Medulla oblongata (tissue), 1 donor: ENCODE results near the gene ST8SIA5.
A peak's percentile ranks its signal among the peaks of the same experiment; 100 is the strongest.

Experiments used
- DNase-seq: peaks from one replicate; pipeline ENCODE4 v3.0.0-alpha.2; 2015; ENCODE audit errors: extremely low spot score

The ST8SIA5 gene

DNA sequence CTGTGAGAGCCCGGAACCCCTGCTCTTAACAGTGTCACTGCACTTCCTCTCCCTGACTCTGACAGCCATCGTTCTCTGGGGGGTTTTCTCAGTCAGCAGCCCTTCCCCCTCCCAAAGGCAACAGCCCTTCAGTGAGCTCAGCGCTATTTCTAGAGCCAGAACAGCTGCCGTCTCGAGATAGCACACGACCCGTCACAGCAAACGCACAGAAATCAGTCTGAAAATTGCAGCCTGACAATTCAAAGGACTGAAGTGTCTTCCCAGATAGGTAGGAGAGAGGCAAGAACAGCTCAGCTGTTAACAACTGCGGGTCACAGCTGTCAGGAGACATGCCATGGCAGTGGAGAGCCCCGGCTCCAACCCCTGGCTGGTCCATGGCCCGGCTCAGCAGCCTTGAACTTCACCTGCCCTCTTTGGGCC, 45.4 kb downstream of the ST8SIA5 start:
- DNase-seq: no peak

DNA sequence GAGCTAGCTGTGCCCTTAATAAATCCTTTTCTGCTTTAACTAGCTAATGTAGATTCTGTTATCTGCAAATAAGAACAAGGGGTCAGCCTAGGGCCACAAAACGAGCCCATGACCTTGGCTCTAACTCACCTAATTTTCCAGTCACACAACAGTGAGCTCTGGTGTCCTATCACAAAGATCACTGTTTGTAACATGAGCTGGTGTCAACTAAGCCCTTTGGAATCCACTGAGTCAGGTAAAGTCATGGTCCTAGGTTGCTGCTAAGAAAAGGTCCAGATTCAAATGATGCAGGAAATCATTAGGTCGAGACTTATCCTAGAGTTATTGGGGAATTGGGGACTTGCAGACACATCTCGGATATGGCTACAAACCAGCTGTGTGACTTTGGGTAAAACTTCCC, 49.9 kb downstream of the ST8SIA5 start:
- no peak for DNase-seq

DNA sequence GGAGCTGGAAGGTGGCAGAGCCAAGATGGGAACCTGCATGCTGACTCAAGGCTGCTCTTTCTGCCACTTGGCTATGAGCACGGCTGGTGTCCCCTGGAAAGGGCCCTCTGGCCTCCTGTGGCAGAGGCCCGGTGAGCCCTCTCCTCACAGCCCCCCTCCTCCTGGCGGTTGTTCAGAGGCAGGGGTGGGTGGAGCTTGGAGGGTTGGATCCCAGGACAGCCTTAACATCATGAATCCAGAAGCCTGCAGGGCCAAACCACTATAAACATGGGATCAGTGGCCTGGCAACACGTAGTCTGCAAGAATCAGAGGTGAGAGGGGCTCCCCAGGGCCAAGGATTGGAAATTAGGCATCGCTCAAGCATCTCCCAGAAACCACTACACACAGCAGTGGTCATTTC, 51.3 kb downstream of the ST8SIA5 start:
- no peak for DNase-seq

DNA sequence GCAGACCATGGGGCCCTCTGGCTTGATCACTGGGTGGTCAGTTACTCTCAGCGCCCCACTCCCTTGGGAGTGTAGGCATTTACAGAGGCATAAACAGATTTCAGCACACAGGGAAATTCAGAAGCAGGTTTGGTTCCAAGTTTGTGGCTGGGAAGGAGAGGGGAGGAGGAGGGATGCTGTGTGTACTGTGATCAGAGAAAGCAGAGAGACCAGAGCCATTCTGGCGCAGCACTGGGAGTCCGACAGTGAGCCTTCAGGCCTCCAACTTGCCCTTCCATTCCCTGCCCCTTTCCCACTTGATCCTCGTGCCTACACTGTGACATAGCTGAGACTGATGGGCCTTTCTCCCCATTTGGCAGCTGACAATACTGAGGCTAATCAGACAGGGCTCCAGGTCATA, 52.0 kb downstream of the ST8SIA5 start:
- no peak for DNase-seq

DNA sequence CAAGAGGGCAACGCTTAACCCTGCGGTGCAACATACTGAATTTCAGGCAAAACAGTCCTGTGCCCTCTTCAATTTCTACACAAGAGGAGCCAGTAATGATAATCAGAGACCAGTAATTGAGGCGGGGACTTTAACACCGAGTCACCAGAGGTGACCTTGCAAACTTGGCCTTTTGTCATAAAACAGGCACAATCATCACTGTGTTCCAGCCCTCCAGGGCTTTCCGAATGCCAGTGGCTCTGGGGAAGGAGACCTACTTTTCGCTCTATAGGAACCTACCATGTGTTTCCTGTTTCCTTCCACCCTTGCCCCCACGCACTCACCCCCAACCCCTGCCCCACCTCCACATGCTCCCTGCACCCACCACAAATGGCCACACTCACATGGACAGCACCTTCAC, 52.7 kb downstream of the ST8SIA5 start:
- DNase-seq: no peak

DNA sequence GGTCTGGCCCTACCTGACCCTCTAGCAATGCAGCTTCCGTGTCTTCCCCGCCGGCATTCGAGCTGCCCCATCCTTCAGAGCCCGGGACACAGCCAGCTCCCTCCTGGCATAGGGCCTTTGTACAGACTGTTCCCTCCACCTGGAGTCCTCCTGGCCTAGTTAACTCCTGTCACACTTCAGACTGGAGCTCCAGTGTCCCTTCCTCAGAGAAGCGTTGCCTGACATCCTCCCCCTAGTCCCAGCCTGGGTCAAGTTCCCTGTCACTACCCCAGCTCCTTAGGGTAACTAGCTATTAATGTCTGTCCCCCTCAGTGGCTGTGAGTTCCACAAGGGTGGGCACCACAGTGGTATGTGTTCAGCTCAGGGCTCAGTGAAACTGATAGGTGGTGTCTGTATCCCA, 54.4 kb downstream of the ST8SIA5 start:
- DNase-seq: no peak

DNA sequence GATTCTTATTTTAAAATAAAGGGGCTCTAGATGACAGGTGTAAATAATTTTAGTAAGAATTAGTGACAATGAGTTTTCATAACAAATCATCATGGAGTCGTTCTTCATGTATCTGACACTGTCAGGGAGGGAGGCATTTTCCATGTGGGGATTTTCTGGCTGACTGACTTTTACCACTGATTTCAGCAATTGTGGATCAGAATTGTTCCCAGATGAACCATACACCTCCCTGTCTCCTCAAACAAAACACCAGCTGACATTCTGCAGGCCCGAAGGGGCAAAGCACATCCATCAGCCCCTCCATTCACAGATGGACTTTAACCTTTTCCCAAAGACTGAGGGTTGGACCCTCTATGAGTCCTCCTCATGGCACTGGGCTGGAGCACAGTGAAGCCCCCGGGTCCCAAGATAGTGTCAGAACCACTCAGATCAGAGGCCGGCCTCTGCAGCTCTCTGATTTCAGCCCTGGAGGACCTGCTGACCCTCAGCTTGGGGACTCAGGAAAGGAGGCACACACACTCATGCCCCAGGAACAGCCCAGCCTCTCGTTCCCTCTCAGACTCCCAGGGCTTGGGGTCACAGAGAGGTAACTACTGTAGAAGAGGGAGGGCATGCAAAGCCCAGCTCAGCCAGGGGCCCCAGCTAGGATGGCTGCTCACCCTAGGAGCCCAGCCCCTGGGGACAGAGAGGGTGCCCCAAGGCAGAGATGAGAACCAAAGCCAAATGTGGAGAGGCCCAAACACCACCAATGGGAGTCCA, 56.6 kb downstream of the ST8SIA5 start:
- no peak for DNase-seq

DNA sequence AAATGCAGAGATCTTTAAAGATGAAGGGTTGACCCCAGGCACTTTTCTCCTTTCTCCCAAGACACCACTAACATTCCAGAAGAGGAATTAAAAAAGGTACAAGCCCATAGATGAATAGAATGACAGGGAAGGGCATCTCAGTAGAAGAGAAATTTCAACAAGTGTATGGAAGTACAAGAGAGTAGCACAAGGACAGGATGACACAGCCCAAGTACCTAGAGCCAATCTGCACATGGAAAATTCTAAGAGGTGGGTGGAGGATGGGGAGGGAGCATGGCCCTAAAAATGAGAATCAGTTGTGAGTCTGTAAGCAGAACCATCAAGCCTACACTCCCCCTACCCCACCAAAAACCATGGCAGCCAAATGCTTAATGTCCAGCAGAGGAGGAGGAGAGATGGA, 60.2 kb downstream of the ST8SIA5 start:
- no peak for DNase-seq

DNA sequence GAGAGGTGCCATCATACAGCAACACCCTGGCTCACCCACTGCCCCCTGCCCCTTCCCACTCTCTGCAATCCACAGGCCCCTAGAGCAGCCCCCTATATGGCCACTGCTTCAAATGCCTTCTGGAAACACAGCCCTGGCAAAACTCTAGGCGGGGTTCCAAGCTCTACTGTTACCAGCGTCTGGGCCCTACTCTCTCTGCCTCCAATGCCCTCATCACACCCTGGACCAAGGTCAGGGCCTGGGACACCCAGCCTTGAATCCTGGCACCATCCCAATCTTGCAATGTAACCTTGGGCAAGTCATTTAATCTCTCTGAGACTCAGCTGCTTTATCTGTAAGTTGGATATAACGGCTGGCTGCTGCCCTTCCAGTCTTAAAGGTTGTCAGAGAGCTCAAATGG, 60.6 kb downstream of the ST8SIA5 start:
- no peak for DNase-seq

DNA sequence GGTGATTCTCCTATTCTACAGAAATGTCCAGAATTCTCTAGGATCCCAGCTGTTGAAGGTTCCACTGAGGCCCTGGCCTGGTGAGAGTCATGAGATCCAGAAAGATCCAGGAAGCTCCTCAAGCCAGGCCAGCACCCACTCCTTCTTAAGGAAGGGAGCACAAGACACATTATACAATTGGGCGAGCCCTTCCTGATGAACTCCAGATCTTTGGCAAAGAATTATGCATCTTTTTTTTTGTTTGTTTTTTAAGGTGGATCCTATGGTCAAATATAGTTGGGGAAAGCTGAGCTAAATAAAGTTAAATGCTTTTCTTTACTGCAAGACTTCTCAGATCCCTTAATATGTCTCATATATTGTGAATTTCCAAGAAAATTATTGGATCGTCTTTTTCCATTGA, 62.9 kb downstream of the ST8SIA5 start:
- no peak for DNase-seq

DNA sequence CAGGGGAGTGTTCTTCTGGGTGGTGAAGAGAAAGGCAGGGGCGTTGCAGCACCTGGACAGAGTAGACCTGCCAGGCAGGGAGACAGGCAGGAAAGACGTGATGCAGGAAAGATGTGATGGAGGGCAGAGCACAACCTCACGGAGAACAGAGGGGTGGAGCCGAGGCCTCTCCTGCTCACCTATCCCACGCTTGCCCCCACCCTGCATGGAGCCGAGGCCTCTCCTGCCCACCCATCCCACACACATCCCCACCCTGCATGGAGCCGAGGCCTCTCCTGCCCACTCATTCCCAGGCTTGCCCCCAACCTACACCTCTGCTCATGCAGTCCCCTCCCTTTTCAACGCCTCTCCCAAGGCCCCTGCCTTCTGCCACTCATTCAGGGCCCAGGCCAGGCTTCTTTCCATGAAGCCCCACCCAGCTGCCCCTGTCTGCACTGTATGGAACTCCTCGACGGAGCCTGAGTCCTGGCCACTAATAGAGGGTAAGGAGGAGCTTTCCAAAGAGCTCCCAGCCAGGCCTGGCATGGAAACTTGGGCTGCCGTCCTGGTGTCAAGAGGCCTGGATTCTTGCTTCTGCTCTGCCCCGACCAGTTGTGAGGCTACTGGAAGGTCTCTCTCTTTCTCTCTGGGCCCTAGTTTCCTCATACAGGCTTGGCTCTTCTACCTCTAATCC, 67.9 kb downstream of the ST8SIA5 start:
- DNase-seq: no peak

DNA sequence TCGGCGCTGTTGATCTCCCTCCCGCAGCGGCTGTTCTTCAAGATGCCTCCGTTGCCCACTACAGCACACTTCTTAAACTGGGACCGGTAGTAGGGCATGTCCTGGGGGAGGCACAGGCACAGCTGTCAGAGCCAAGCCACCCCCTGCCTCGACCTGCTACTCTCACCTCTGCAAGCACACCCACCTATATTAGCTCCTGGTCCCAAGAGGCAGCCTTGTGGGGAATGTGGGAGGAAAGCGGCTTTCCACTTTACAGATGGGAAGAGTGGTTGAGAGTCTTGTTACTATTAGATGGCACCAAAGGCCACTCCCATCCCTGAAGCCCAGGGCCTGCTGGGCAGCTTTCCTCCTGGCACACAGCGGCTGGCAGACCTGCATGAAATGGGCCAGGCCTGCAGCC, 70.7 kb downstream of the ST8SIA5 start:
- no peak for DNase-seq

DNA sequence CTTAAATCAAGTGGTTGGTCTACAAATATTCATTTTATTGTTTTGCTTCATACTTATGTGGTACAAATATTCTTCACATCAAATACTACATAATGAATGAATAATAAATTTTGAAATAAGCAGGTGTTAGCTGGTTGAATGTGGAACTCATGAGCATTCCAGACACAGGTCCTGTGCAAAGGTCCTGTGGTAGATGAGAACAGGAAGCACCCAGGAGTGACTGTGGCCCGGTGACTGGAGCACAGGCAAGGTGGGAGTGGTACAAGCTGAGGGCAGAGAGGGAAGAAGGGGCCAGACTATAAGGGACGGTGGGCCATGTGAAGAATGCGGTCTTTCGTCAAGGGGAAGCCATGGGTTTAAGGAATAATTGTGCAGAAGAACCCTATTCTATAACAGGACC, 73.6 kb downstream of the ST8SIA5 start:
- DNase-seq: no peak

DNA sequence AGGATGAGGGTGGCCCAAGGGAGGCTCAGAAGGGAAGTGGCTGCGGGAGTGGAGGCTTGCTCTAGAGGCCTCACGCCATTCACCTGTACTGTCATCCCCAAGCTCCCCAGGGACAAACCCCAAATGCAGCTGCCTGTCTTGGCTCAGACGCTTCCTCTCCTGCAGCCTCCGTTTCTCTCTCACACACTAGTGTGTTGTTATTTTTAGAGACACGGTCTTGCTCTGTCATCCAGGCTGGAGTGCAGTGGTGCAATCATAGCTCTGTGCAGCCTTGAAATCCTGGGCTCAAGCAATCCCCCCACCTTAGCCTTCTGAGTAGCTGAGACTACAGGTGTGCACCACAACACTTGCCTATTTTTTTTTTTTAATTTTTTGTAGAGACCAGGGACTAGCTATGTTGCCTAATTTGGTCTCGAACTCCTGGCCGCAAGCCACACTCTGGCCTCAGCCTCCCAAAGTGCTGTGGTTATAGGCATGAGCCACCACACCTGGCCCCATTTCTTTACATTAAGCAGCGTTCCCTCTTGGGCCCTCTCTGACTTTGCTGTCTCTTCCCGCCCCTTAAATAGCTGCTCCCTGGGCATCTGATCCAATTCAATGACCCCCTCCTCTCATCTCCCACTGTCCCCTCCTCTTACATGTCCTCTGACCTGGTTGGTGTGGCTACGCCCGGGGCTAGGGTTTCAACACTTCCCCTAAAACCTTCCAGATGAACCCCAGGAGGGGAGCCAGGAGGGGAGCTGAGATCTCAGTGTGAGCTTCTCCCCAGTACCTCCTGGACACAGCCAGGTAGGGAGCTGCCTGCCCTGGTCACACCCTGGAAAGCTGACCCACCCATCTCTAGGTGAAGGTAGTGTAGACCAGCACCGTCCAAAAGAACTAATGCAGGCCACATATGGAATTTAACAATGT, 75.8 kb downstream of the ST8SIA5 start:
- DNase-seq: no peak

DNA sequence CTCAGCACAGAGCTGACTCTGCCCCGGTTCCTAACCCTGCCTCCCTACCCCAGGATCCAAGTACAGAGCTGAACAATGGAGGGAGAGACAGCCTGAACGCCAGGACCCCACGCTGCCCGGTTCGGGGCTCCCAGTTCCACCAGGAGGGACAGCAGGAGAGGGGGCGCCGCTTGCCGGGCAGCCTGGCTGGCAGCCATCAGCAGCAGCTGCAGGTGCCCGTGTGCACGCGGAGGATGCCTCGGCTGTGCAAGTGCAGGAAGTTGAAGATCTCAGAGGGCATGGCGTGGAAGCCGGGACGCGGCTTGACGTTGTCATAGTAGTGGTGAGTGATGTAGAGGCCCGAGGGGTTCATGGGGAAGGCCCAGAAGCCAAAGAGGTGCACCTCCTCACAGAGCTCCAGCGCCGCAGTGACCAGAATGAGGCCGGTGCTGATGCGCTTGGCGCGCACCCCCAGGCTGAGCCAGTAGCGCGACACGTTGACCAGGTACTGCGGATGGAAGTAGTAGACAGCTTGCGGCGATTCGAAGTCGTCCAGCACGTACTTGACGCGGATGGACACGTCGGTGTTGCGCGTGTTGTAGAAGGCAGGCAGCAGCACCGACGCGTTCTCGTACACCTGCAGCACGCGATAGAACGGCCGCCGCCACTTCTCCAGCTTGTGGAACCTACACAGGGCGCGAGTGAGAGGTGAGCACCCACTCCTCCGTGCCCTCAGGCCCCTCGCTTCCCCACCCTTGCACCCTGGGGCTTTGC, 76.8 kb downstream of the ST8SIA5 start:
- DNase-seq: no peak

DNA sequence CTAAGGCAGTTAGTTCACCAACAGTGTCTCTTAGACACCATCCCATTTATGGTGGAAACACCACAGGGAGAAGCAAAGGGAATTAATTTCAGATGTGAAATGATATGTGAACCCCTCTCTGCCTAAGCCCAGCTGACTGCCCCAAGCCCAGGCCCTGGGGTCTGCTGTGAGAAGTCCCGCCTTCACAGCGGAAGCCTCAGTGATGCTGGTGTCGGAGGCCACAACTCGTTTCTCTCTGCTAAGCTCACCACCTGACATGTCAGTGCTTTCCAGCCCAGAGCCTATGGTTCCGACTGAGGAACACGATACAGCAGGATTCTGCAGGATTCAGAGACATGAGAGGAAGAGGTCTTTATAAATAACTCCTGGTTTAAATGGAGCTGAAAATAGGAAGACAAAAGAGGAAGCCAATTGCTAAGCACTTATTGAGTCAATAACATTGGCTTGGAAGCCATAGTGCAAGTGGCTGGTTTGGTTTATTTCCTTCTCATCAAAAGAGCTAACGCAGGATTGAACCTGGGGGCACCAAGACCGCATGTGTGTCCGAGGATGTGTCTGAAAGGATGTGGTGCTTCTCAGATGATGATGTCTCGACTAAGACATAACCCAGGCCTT, 78.0 kb downstream of the ST8SIA5 start:
- no peak for DNase-seq

DNA sequence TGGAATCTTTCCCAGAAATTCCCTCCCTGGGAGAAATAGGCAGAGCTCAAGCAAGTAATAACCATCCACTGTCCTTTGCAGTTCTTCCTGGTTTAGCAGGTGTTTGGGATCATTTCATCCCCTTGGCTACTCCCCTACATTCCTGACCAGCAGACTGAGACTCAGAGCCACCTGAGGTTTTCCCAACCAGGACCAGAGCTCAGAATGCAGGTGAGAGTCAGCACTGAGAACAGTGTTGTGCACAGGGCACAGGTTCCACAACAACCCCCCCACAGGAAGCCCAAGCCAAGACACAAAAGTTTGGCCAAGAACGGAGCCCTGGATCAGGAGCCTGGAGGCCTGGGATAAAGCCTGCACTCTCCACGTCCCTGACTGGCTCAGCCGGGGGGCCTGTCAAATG, 78.8 kb downstream of the ST8SIA5 start:
- DNase-seq: no peak

DNA sequence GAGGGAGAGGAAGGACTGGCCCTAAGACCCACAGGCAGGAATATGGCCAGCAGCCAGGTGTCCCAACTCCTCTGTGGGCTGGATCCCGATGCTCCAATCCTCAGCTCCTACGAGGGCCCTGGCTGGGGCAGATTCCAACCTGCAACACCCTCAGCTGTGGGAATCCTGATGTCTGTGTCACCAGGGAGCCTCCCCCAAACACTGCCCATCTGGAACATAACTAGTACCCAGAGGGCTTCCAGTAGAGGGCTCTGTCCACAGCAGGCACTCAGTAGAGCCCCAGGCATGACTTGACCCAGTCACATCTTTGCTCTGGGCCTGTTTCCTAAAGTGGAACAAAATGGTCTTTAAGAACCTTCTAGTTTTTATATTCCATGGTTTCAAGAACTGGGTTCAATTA, 79.2 kb downstream of the ST8SIA5 start:
- peak; percentile 17 for DNase-seq

DNA sequence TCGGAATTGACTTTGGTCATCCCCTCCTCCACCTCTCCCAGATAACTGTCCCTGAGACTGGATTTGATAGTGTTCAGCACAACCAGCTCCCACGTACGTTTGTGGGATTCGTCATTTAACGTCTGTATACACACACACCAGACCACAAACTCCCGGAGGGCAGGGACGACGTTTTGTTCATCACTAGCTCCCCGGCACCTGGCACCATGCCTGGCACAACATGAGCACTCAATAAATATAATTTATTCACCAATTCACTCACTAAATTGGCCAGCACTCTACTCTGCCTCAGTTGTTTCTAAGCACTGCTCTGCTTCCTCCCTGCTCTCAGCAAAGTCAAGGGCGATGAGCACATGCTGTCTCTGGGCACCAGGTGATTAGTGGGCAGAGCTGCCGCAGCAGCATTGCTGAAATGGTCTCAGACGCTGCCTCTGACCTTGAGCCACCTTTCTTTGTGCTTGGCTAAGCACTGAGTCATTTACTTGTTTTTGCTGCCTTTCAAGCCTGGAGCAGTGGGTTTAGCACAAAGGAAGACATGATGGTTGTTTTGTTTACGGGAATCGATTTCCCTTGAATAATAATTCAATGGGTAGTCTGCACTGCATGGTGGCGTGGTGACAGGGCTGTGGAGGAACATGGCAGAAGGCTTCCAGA, 80.5 kb downstream of the ST8SIA5 start:
- no peak for DNase-seq

DNA sequence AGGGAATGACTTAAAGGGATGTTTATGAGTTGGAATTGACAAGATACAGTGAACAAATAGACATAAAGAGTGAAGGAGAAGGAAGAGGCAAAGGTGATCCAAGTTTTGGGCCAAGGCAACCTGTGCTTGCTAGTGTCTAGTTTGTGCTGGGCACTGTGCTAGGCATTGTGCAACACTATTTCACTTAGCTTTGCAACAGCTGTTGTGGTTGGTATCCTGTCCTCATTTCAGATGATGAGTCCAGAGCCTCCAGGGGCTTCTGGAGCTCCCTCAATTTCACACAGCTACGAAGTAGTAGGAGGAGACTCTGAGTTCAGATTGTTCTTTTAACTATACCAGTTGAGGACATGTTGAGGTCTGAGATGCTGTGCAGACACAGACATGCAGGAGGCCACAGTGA, 81.7 kb downstream of the ST8SIA5 start:
- no peak for DNase-seq
